Transverse colon (tissue), 4 donors: ENCODE results near the gene TNNI2. TPM values are rescaled to one million over a fixed set of nuclear protein-coding genes. Genes with fewer than 3 reads are reported as not detected.

ENCODE experiments used
- DNase-seq: peaks from one replicate; pipeline ENCODE4 v3.0.0-alpha.2; 2019
- H3K27ac ChIP-seq, 4 donors: fragments of 200-600 bp; sonication (generic); 2 replicates each; pipeline ENCODE4 v1.5.1; 2016 to 2018; ENCODE audit warnings: inconsistent platforms in 4 of 4
- H3K27me3 ChIP-seq: fragments of 200-600 bp; sonication (generic); 2 replicates; pipeline ENCODE4 v1.5.1; 2017; ENCODE audit warnings: inconsistent platforms
- H3K36me3 ChIP-seq, 4 donors: fragments of 200-600 bp; sonication (generic); 2 replicates each; pipeline ENCODE4 v1.5.1; 2017 to 2019; ENCODE audit warnings: inconsistent platforms in 4 of 4
- H3K4me1 ChIP-seq, 4 donors: fragments of 200-600 bp; sonication (generic); 2 replicates each; pipeline ENCODE4 v1.5.1; 2017 to 2020; ENCODE audit warnings: inconsistent platforms in 4 of 4
- H3K4me3 ChIP-seq, 4 donors: fragments of 200-600 bp; sonication (generic); 1 replicate in 1 of 4; 2 replicates in 3 of 4; pipeline versions ENCODE4 v1.5.1 to v1.6.1; 2017 to 2019; ENCODE audit warnings: inconsistent platforms in 4 of 4
- H3K9me3 ChIP-seq, 2 donors: fragments of 200-600 bp; sonication (generic); 2 replicates each; pipeline ENCODE4 v1.5.1; 2017 to 2019; ENCODE audit warnings: inconsistent platforms in 2 of 2
- EP300 ChIP-seq: sonication (generic); formaldehyde crosslinking; IDR thresholded peaks from one replicate; pipeline ENCODE4 v1.6.1; 2017; ENCODE audit warnings: antibody characterized with exemption, low read depth
- POLR2A ChIP-seq: fragments of 450-650 bp; IDR thresholded peaks from one replicate; pipeline ENCODE4 v1.6.1; 2016; ENCODE audit warnings: antibody characterized with exemption, mild to moderate bottlenecking, moderate library complexity
- POLR2AphosphoS5 ChIP-seq, 3 donors: sonication (generic); formaldehyde crosslinking; IDR thresholded peaks; one replicate each; pipeline ENCODE4 v1.6.1; 2016; ENCODE audit warnings: antibody characterized with exemption in 3 of 3
- WGBS, 2 donors: methylation state at CpG; one replicate each; pipeline ENCODE4 v1.1.5; 2018; ENCODE audit warnings: low coverage in 1 of 2; 5-methylcytosine and 5-hydroxymethylcytosine counted together
- in situ Hi-C, 4 donors: fragments of 200-750 bp; cut with MboI; loops; one replicate each; pipeline versions ENCODE4 v1.15.0 to v1.15.1; 2017; ENCODE audit warnings: low sequenced_read_pairs in 3 of 4, low pct_ligation_motif_present in 1 of 4, low pct_unique_long_range_greater_than_20kb in 1 of 4
- intact Hi-C: fragments of 100-400 bp; cut with DNase I; formaldehyde crosslinking; loops from one replicate; pipeline ENCODE4 v1.15.1; 2023; ENCODE audit warnings: low total_unique reads
- total RNA-seq, 4 donors: library from RNA; depleted of rRNA; stranded (reverse); fragments of >200 nt; gene quantifications; one replicate each; pipeline ENCODE4 v1.1.0, GENCODE V29; 2016
- TF ChIP-seq, protein P1 (sequence below), 5 experiments: fragments of 200-600 bp in 3 of 5; fragments of 450-650 bp in 2 of 5; sonication (generic) in 3 of 5; IDR thresholded peaks; 1 replicate in 2 of 5; 2 replicates in 3 of 5; pipeline ENCODE4 v1.5.1; 2016 to 2017; ENCODE audit warnings: antibody characterized with exemption in 5 of 5, inconsistent platforms in 3 of 5, mild to moderate bottlenecking in 2 of 5, moderate library complexity in 1 of 5

Gene TNNI2
- total RNA-seq, 4 donors from 2014 or later: 3.5 to 35.9 TPM; not detected in 2

DNA sequence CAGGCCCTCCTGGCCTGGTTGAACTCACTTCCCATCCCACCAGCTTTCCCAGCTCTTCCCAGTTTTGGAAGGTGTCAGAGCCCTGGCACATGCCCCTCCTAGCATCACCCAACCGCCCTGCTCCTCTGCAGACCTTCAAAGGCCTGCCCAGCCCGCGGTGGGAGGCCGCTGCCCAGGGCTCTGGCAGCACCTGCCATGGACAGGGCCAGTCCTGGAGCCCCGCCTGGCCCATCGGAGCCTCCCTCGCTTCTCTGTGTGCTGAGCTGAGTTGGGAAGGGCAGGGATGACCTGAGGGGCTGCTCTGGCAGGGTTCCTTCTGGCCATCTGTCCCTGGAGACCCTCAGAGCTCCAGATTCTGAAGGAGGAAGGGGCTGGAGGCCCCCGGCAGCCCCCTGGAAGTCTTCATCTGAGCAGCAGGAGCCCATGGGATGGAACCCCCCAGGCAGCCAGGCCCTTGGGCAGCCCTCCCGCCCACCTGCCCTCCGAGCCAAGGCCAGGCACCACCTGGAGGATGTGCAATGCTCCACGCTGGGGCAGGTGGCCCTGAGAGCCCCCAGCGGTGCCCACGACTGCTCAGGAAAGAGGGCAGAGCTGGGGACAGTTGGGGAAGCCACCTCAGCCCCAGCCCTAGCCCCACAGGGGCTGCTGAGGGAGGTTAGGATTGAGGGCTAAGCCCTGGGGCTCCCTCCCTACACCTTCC, 17.7 kb downstream of the TNNI2 start:
- Histone ChIP-seq H3K27ac (no peak overlapping the region), H3K4me1 (peaks cover 0 to 8% (median 2%) of the 10 kb centered on the region in 4 donors), H3K4me3 (no peak overlapping the region), H3K9me3 (no peaks in the 10 kb centered on the region), H3K27me3 (no peaks in the 10 kb centered on the region), H3K36me3 (no peaks in the 10 kb centered on the region)
- 91% methylated on average over 10 of the region's 13 CpGs; no CpG with 5 or more reads in 1 of the 2 donors for WGBS, 2 donors
- TF ChIP-seq POLR2A: no peak
- intact Hi-C loops: no loop called here
- DNase-seq: no peak
- in situ Hi-C loops: no loop called here

DNA sequence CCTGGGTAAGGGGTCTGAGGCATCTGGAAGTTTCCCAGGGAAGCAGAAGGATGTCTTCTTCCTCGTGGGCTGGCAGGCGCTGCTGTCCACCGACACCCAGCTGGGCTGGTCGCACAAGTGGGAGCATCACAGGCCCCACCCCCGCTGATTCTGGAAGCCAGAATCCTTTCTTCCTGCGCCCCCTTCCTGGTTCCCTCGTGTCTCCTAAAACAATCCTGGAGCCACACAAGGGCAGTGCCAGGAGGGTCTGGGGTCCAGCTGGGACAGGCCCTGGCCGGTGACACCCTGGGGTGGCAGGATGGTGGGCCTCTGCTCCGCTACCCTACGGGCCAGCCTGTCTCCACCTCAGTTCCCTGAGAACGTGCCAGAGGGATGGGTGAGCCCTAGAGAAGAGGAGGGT, 18.3 kb downstream of the TNNI2 start:
- in situ Hi-C loops: no loop called here

DNA sequence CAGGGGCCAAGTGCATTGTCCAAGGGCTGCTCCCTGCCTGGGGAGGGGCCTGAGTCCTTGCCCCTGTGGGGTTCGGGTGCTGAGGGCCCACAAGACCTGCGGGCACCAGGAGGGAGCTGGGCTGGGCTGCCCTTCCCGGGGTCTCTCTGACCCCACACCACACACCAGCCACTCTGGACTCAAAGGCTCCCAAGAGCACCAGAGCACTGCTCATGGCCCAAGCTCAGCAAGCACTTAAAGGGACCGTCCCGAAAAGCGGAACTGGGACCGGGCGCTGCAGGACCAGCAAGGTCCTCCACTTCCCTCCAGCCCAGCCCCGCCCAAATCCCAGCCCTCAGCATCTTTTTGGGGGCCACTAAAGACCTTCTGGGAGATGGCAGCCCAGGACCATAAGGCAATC, 19.4 kb downstream of the TNNI2 start:
- TF ChIP-seq POLR2AphosphoS5 (IDR thresholded peaks at IDR 0.05): no peak
- 87% methylated on average over 9 of the region's 9 CpGs; no CpG with 5 or more reads in 1 of the 2 donors for whole genome bisulfite sequencing, 2 donors
- Histone ChIP-seq H3K27me3 (no peaks in the 10 kb centered on the region), H3K36me3 (no peaks in the 10 kb centered on the region), H3K9me3 (no peaks in the 10 kb centered on the region), H3K4me3 (no peak overlapping the region), H3K27ac (no peak overlapping the region), H3K4me1 (peaks cover 0 to 4% (median 3%) of the 10 kb centered on the region in 4 donors)
- intact Hi-C loops: no loop called here
- no peak for DNase-seq
- in situ Hi-C loops: no loop called here

More for the DNA sequence above, 18.3 kb downstream of the TNNI2 start:
- intact Hi-C loops: no loop called here
- Histone ChIP-seq H3K9me3 (no peaks in the 10 kb centered on the region), H3K4me1 (peaks cover 0 to 2% (median 0%) of the 10 kb centered on the region in 4 donors), H3K27me3 (no peaks in the 10 kb centered on the region), H3K36me3 (no peaks in the 10 kb centered on the region), H3K4me3 (no peak overlapping the region), H3K27ac (no peak overlapping the region)
- no peak for DNase-seq
- WGBS, 2 donors: 81% methylated on average over 11 of the region's 11 CpGs; no CpG with 5 or more reads in 1 of the 2 donors
- TF ChIP-seq EP300: no peak
- TF ChIP-seq POLR2AphosphoS5 (IDR thresholded peaks at IDR 0.05): no peak
- TF ChIP-seq, protein P1, sequence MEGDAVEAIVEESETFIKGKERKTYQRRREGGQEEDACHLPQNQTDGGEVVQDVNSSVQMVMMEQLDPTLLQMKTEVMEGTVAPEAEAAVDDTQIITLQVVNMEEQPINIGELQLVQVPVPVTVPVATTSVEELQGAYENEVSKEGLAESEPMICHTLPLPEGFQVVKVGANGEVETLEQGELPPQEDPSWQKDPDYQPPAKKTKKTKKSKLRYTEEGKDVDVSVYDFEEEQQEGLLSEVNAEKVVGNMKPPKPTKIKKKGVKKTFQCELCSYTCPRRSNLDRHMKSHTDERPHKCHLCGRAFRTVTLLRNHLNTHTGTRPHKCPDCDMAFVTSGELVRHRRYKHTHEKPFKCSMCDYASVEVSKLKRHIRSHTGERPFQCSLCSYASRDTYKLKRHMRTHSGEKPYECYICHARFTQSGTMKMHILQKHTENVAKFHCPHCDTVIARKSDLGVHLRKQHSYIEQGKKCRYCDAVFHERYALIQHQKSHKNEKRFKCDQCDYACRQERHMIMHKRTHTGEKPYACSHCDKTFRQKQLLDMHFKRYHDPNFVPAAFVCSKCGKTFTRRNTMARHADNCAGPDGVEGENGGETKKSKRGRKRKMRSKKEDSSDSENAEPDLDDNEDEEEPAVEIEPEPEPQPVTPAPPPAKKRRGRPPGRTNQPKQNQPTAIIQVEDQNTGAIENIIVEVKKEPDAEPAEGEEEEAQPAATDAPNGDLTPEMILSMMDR (IDR thresholded peaks at IDR 0.05): no peak
- no peak for TF ChIP-seq POLR2A

DNA sequence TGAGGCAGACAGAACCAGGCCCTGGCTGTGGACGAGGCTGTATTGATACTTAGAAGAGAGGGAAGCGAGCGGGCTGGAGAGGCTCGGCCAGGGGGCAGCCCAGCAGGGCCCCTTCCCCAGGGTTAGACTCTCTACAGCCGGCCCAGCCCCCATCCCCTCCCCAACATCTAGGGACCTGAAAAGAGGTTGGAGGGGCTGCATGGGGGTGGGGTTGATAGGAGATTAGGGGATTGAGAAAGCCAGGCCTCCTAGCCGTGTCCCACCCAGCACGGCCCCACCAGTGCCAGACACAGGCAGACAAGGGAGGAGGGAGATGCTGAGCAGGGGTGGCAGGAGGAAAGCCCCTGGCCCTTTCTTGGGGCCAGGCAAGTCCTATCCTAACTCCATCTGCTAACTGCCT, 19.8 kb downstream of the TNNI2 start:
- intact Hi-C loops: no loop called here
- in situ Hi-C loops: no loop called here
- TF ChIP-seq POLR2A: no peak
- no peak for TF ChIP-seq EP300
- no peak for TF ChIP-seq POLR2AphosphoS5 (IDR thresholded peaks at IDR 0.05)
- TF ChIP-seq, protein P1 (IDR thresholded peaks at IDR 0.05): no peak
- H3K4me1 ChIP-seq: peaks cover 4 to 6% (median 6%) of the 10 kb centered on the region in 4 donors
- H3K27ac ChIP-seq: no peak overlapping the region
- H3K36me3 ChIP-seq: no peaks in the 10 kb centered on the region
- 88% methylated on average over 7 of the region's 7 CpGs; no CpG with 5 or more reads in 1 of the 2 donors for WGBS, 2 donors
- H3K27me3 ChIP-seq: no peaks in the 10 kb centered on the region
- no peak for DNase-seq
- no peaks in the 10 kb centered on the region for H3K9me3 ChIP-seq
- no peak overlapping the region for H3K4me3 ChIP-seq

DNA sequence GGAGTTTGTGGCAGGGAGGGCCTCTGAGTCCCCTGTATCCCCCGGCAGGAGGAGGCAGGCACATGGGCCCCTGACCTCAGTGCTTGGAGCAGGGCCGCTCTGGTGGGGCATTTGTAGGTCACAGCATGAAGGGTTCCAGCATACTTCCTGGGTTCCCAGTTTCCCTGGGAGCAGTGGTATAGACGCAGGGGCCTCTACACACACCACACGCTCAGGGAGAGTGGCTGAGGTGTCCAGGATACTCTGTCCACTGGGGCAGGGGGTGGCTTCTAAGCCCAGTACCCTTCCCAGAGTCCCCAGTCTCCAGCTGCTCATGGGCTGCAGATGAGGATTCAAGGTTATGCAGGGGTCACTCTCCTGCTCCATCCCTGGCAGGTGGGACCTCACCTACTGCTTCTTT, 20.2 kb downstream of the TNNI2 start:
- Histone ChIP-seq H3K36me3 (no peaks in the 10 kb centered on the region), H3K4me1 (peaks cover 6 to 10% (median 9%) of the 10 kb centered on the region in 4 donors), H3K27ac (no peak overlapping the region), H3K9me3 (no peaks in the 10 kb centered on the region), H3K4me3 (no peak overlapping the region), H3K27me3 (no peaks in the 10 kb centered on the region)
- in situ Hi-C loops (no loop called here), intact Hi-C loops (no loop called here)
- TF ChIP-seq EP300 (no peak), POLR2A (no peak), POLR2AphosphoS5 (IDR thresholded peaks at IDR 0.05) (no peak)
- TF ChIP-seq, protein P1 (IDR thresholded peaks at IDR 0.05): no peak
- DNase-seq: no peak
- 76% methylated on average over 4 of the region's 4 CpGs; no CpG with 5 or more reads in 1 of the 2 donors for WGBS, 2 donors
